ENCODE data around the gene IZUMO1. TPM values are rescaled to one million over a fixed set of nuclear protein-coding genes. Genes with fewer than 3 reads are reported as not detected.

The IZUMO1 gene
- total and polyA plus RNA-seq, 2 of the 8 experiments (the other 6 are each of a cell fraction or from before 2014, with no cell fraction given) = 0.33 to 1.8 TPM

GRCh38 chr19:48713864-48714755 lies 32.6 kb downstream of the IZUMO1 start (continued):
- TF ChIP-seq KDM1A (IDR thresholded peaks at IDR 0.05; ENCODE audit: borderline replicate concordance, low read length) = peak; percentile 7; the same call in 1 of the 2 replicates
- TF ChIP-seq RBBP5 (IDR thresholded peaks at IDR 0.05; ENCODE audit: borderline replicate concordance, low read depth, low read length) = peak; percentile 25; the same call in 1 of the 2 replicates
- TF ChIP-seq RNF2 (IDR thresholded peaks at IDR 0.05; ENCODE audit: borderline replicate concordance, low read depth, low read length, missing control alignments, poor library complexity, severe bottlenecking) = no peak
- TF ChIP-seq BACH1 (IDR thresholded peaks at IDR 0.05; ENCODE audit: low read length) = peak; percentile 94
- peak; percentile 80; the same call in 1 of the 2 replicates for TF ChIP-seq SP4 (IDR thresholded peaks at IDR 0.05; ENCODE audit: low read length)
- TF ChIP-seq CEBPB (IDR thresholded peaks at IDR 0.05; ENCODE audit: low read depth, low read length) = no peak
- TF ChIP-seq JUND (IDR thresholded peaks at IDR 0.05; ENCODE audit: low read length) = no peak
- no peak for TF ChIP-seq SRF (IDR thresholded peaks at IDR 0.05; ENCODE audit: low read depth, low read length)
- TF ChIP-seq SIRT6 (IDR thresholded peaks at IDR 0.05; ENCODE audit: low read length) = no peak
- no peak for TF ChIP-seq BRCA1 (IDR thresholded peaks at IDR 0.05; ENCODE audit: low read depth, low read length)
- TF ChIP-seq NRF1 (IDR thresholded peaks at IDR 0.05; ENCODE audit: low read depth, low read length) = peak; percentile 87
- no peak for TF ChIP-seq NANOG (IDR thresholded peaks at IDR 0.05; ENCODE audit: insufficient read depth, low read depth, low read length, poor library complexity, severe bottlenecking)
- TF ChIP-seq SP2 (IDR thresholded peaks at IDR 0.05; ENCODE audit: low read length) = peak; percentile 12; the same call in 1 of the 2 replicates
- TF ChIP-seq KDM4A (IDR thresholded peaks at IDR 0.05; ENCODE audit: low read depth, low read length, severe bottlenecking) = peak; percentile 61
